ENCODE results near the gene IQSEC3.
"Not testable (repeated sequence)": the region's sequence is repeated elsewhere in the genome, so short reads cannot be mapped to it uniquely, and the experiment has no call there.

Gene IQSEC3

GRCh38 chr12:53735-54730, 12.5 kb upstream of the IQSEC3 start:
- no peak for DNase-seq

GRCh38 chr12:54750-55535, 11.6 kb upstream of the IQSEC3 start:
- no peak for DNase-seq

DNA sequence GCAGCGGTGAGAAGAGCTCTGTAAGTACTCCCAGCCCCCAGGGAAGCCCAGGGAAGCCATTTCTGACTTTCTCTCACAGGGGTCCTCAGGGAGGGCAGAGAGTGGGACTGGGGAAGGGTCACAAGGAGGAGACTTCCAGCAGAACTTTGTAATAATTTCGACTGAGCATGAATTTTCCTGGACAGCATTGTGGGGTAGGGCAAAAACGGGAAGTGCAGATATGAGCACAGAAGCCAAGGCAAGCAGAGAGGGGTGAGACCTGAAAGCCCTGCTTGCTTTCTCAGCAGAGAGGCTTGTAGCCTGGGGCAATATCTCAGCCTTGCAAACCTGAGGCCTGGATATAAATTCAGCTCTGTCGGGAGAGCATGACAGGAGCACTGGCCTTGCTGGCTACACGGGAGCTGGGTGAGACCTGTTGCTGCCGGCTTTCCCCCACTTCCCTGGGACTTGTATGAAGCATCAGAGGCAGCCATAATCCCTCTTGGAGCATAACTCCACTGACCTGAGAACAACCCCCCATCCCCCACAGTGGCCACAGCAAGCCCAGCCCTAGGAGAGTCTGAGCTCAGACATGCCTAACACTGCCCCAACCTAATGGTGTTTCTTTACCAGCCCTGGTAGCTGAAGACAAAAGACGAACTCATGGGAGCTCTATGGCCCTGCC, 9.8 kb upstream of the IQSEC3 start:
- DNase-seq = no peak

DNA sequence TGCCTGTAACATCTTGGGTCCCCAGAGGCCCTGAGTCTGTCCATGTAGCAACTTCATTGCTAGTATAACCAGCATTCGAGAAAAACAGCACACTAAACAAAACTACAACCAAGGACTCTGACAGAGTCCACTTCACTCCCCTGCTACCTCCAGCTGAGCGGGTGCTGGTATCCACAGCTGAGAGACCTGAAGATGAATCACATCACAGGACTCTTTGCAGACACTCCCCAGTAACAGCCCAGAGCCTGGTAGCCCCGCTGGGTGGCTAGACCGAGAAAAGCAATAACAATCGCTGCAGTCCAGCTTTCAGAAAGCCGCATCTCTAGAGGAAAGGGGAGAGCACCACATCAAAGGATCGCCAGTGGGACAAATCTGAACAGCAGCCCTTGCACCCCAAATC, 9.0 kb upstream of the IQSEC3 start:
- DNase-seq = no peak

- DNase-seq = no peak
Observed at GRCh38 chr12:58832-59231, 7.7 kb upstream of the IQSEC3 start.

DNA sequence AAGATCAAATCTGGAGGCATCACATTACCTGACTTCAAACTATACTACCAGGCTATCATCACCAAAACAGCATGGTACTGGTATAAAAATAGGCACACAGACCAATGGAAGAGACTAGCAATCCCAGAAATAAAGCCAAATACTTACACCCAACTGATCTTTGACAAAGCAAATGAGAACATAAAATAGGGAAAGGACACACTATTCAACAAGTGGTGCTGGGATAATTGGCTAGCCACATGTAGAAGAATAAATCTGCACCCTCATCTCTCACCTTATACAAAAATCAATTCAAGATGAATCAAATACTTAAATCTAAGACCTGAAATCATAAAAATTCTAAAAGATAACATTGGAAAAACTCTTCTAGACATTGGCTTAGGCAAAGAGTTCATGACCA, 4.7 kb upstream of the IQSEC3 start:
- DNase-seq = not testable (repeated sequence)

DNA sequence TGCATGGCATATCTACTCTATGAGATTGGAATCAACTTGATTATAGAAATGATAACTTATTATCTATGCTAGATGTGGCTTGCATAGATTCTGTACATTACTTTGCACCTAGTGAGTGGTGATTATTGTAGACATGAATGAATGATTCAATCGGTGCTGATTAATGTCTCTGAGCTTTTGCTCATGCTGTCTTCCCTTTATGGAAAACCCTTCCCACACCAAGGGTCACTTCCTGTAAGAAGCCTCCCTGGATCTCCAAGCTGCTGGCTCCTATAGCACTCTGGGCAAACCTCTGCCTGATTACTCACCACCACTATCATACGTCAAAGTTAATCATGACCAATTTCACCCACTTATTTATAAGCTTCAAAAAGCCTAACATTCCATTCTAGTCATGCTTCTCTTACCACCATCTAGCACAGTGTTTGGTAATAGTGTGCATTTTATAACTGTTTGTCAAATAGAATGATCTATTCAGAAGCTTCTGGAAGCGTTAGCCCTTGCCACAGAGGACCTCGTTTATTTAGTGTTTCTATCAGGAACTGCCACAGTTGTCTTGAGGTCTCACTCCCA, 990 bp upstream of the IQSEC3 start:
- DNase-seq = not testable (repeated sequence)

DNA sequence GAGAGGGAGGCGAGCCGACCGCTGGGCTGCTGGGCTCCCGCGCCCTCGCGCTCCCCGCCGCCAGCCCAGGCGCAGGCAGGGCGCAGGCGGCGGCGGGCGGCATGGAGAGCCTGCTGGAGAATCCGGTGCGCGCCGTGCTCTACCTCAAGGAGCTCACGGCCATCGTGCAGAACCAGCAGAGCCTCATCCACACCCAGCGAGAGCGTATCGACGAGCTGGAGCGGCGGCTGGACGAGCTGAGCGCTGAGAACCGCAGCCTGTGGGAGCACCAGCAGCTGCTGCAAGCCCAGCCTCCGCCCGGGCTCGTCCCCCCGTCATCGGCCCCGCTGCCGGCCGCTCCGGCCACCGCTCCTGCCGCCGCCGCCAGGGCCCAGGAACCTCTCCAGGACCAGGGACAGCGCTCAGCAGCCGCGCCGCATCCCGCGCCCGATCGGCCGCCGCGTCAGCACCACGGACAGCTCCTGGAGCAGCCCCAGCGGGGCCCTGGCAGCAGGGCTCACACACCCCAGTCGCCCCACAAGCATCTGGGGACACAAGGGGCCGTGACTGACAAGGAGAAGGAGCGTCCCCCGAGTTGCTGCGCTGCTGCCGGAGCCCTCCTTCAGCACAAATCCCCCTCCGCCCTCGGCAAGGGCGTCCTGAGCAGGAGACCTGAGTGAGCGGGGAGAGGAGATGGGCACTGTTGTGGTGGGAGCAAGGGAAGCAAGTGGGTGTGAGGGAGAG, 376 bp downstream of the IQSEC3 start:
- not testable (repeated sequence) for DNase-seq

GRCh38 chr12:69677-70076, 3.1 kb downstream of the IQSEC3 start:
- DNase-seq = not testable (repeated sequence)

DNA sequence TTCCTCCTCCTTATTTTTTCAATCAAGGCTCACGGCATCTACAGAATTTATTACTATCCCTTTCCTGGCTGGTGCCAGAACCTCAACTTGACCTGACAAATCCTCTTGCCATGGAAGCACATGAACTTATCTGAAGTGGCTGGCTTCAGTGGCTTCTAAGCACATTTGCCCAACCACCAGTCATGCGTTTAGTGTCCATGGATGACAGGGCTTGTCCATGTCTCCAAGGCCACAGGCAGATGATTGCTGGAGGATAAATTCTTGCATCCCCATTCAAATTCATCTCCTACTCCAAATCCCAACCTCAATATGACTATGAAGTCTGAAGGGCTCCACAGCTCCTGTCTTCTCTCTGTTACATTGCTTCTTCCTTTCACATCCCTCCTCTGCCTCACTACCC, 4.0 kb downstream of the IQSEC3 start:
- DNase-seq = not testable (repeated sequence)

DNA sequence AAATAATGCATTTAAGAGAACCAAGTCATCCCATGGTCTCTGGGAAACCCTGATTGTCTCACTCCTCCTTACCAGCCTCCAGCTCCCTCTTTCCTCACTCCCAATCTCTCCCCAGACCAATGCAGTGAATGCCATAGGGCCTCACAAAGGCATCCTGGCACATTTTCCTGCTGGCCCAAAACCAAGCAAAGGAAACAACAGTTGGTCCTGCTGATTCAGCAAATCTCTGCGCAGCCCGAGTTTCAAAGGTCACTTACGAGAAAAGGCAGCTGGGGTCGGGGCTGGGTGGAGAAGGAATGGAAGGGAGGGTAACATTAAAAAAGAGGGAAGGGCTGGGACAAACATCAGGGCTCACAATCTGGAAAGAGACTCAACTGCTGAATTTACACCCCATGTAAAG, 5.5 kb downstream of the IQSEC3 start:
- DNase-seq = not testable (repeated sequence)

DNA sequence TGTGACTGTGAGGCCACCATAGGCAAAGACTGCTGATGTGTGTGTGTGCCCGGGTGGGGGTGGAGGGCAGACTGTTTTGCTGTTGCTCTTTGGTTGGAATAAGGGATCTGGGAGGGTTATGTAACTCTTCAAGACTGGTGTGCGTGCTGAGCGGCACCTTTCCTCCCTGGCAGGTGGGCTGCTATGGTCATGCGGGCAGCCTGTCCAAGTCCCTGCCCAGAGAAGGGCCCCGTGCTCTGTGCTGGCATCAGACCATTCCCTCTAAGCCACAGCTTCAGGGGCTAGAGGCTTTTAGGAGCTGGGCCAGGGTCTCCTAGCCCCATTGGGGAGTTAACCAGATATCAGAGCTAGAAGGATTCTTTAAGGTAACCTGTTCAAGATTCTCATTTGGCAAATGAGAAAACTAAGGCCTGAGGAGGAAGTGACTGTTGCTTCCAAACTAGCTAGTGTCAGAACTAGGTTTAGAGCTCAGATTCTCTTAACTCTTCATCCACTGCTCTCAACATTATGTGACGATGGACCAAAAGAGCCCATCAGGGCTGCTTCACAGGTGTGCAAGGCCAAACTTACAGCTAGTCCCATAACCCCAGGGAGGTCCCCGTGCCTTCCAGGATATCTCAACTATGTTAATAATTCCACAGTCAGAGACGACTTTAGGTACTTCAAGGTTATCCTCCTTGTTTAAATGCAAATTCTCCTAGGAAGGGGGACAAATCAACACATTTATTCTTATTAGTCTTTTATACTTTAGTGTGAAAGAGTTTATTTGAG, 8.0 kb downstream of the IQSEC3 start:
- not testable (repeated sequence) for DNase-seq

DNA sequence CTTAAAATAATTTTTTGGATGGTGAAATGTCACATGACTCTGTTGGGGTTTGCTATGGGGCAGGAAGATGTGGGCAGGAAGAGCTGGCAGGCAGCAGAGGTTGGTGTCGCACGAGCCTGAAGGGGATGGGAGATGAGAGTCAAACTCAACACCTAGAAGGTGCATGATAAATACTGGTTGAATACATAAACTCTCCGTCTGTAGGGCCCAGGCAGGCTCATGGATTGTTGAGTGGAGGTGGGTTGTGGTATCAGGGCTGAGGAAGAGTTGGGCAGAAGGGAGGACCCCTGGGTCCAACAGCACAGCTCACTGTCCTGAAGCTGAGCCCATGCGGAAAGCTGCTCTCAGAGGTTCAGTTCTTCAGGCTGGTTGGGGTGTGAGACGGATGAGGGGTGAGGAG, 9.0 kb downstream of the IQSEC3 start:
- not testable (repeated sequence) for DNase-seq

GRCh38 chr12:76102-76501, 9.5 kb downstream of the IQSEC3 start:
- DNase-seq = not testable (repeated sequence)

DNA sequence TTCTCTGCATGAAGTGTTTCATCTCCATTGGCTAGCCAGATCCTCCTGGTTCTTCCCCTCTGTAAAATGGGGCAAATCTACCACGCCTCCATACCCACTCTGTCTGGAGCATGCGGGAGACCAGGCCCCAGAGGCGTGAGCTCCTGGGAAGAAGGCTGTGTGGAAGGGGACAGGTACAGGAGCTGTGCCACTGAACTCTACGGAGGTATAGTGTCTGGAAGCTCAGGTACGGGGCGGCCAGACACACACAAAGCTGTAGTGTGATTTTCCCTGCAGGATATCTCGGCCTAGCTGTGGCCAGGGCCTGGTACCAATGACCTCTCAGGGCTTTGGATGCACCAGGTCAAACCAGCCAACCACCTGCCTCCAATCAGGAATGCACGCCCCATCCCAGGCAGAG, 10.0 kb downstream of the IQSEC3 start:
- DNase-seq = not testable (repeated sequence)

- DNase-seq = not testable (repeated sequence)
Observed at GRCh38 chr12:77101-77719, 10.6 kb downstream of the IQSEC3 start.

DNA sequence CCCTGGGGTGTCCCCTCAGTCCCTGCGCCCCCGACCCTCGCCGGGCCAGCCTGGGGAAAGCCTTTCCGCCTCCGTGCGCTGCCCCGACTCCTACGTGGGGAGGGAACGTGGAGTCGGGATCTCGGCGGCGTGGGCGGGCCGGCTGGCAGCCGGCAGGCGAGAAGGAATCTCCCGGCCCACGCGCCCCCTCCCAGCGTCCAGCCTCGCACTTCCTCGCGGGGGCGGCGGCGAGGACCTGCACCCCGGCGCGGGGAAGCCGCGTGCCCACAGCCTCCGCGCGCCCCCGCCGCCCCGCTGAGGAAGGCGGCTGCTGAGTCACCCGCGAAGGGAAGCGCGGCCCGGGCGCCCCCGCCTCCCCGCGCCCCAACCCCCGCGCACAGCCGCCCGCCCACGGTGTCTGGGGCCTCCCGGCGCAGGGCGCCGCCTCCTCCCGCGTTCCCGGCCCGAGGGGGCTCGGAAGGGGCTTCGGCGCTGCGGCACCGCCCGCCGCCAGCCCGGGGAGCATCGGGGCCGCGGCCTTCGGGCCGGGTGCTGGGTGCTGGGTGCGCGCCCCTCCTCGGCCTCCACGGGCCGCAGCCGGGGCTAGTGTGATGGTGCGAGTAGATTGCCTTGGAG, 11.3 kb downstream of the IQSEC3 start:
- DNase-seq = peak; percentile 47

DNA sequence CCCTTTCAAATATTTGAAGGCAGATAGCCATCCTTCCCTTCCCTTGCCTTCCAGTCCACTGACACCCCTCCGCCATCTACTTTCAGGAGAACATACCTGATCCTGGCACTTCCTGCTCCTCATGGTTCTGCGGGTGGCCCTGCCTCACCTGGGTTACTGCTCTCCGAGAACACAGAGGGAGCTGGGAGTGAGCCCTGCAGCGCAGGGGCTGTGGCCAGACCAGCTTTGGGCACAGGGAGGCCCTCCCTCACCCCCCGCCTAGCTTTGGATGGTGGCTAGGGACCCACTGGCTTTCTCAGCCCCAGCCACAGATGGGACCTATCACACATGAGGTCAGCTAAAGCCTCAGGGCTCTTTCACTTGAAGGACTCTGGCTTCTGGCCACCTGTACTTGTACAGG, 12.4 kb downstream of the IQSEC3 start:
- no peak for DNase-seq

GRCh38 chr12:80681-81190, 14.2 kb downstream of the IQSEC3 start:
- DNase-seq = no peak

- DNase-seq = no peak
Observed at GRCh38 chr12:82740-83139, 16.2 kb downstream of the IQSEC3 start.
